Left cardiac atrium (tissue), 4 donors: Measurements from ENCODE around the gene BCL2. TPM values are rescaled to one million over a fixed set of nuclear protein-coding genes. Genes with fewer than 3 reads are reported as not detected.
A peak's percentile ranks its signal among the peaks of the same experiment; 100 is the strongest.

Experiments
- ATAC-seq, 2 donors: fragments of 200-7000 bp; cut with Tn5 transposase; one replicate each; pipeline ENCODE4 v1.9.1; 2020; ENCODE audit warnings: mild to moderate bottlenecking in 2 of 2, moderate library complexity in 2 of 2
- DNase-seq: peaks from one replicate; pipeline ENCODE4 v3.0.0-alpha.2; 2020
- intact Hi-C, 2 donors: fragments of 100-400 bp; cut with DNase I; formaldehyde crosslinking; loops; one replicate each; pipeline versions ENCODE4 v1.14.1 to v1.15.1; 2022 to 2023
- total RNA-seq, 2 donors: library from RNA; stranded (reverse); fragmentation: NEBNext Ultra II Directional; extraction: Animal tissue kit (Norgen Biotek cat#: 25700); gene quantifications; one replicate each; pipeline ENCODE4 v1.2.1, GENCODE V29; 2021
- donor health status: DM: no; HTN: yes; CAD: no.
- donor health status: DM: no; HTN: yes; CAD: no; lungs with severe emphysema.
- donor health status: DM: yes; HTN: yes; CAD: no.
- donor health status: Dilated cardiomyopathy.

The BCL2 gene
- total RNA-seq, 2 donors from 2014 or later: 10.1 to 11.6 TPM

- intact Hi-C loops: no loop called here
- DNase-seq (no peak), ATAC-seq (no peak)
Measured at GRCh38 chr18:63180971-63181376, 138.6 kb downstream of the BCL2 start.

GRCh38 chr18:63180321-63180720, 139.2 kb downstream of the BCL2 start:
- ATAC-seq (no peak), DNase-seq (no peak)
- intact Hi-C loops: no loop called here

- ATAC-seq (no peak), DNase-seq (no peak)
- intact Hi-C loops: no loop called here
Measured at GRCh38 chr18:63179422-63179821, 140.1 kb downstream of the BCL2 start.

- ATAC-seq (no peak), DNase-seq (no peak)
- intact Hi-C loops: no loop called here
Measured at GRCh38 chr18:63178971-63179370, 140.6 kb downstream of the BCL2 start.

- peak; percentile 32 to 63 for ATAC-seq
- DNase-seq: peak; percentile 65
- intact Hi-C loops: no loop called here
Measured at GRCh38 chr18:63177919-63178821, 141.4 kb downstream of the BCL2 start.

- intact Hi-C loops: no loop called here
- DNase-seq (no peak), ATAC-seq (no peak)
Measured at GRCh38 chr18:63177259-63177658, 142.3 kb downstream of the BCL2 start.

GRCh38 chr18:63175264-63175663, 144.3 kb downstream of the BCL2 start:
- no peak for DNase-seq
- intact Hi-C loops: no loop called here
- ATAC-seq: no peak

- no peak for DNase-seq
- intact Hi-C loops: no loop called here
- no peak for ATAC-seq
Measured at GRCh38 chr18:63173983-63174382, 145.6 kb downstream of the BCL2 start.

- DNase-seq: no peak
- no peak for ATAC-seq
- intact Hi-C loops: no loop called here
Measured at GRCh38 chr18:63169853-63170252, 149.7 kb downstream of the BCL2 start.

GRCh38 chr18:63168287-63168686, 151.3 kb downstream of the BCL2 start:
- ATAC-seq (no peak), DNase-seq (no peak)
- intact Hi-C loops: no loop called here

GRCh38 chr18:63166142-63166541, 153.4 kb downstream of the BCL2 start:
- intact Hi-C loops: no loop called here
- ATAC-seq: no peak

GRCh38 chr18:63164396-63164795, 155.2 kb downstream of the BCL2 start:
- intact Hi-C loops: no loop called here
- DNase-seq (no peak), ATAC-seq (no peak)

More at GRCh38 chr18:63166142-63166541, 153.4 kb downstream of the BCL2 start:
- no peak for DNase-seq

GRCh38 chr18:63162271-63163014, 157.1 kb downstream of the BCL2 start:
- DNase-seq (no peak), ATAC-seq (peak in 1 of 2 donors; percentile 15)
- intact Hi-C loops: no loop called here

- ATAC-seq (peak; percentile 80 to 97), DNase-seq (peak; percentile 77)
- intact Hi-C loops: no loop called here
Measured at GRCh38 chr18:63161761-63162195, 157.8 kb downstream of the BCL2 start.

- intact Hi-C loops: no loop called here
- ATAC-seq (no peak), DNase-seq (no peak)
Measured at GRCh38 chr18:63161032-63161760, 158.4 kb downstream of the BCL2 start.

GRCh38 chr18:63160172-63160995, 159.2 kb downstream of the BCL2 start:
- ATAC-seq (no peak), DNase-seq (no peak)
- intact Hi-C loops: no loop called here

- no peak for DNase-seq
- no peak for ATAC-seq
- intact Hi-C loops: loop anchor here in 1 of 2 donors (10.0 kb wide), 1 partner anchor 145 kb away; no protein-coding TSS in a partner anchor
Measured at GRCh38 chr18:63159590-63159989, 160.0 kb downstream of the BCL2 start.

GRCh38 chr18:63158676-63159291, 160.8 kb downstream of the BCL2 start:
- intact Hi-C loops: loop anchor here in 1 of 2 donors (10.0 kb wide), 1 partner anchor 144 kb away; no protein-coding TSS in a partner anchor
- ATAC-seq (no peak), DNase-seq (no peak)
